Renal cortical epithelial cell (primary cell): ENCODE results near the gene PATZ1. TPM values are rescaled to one million over a fixed set of nuclear protein-coding genes. Genes with fewer than 3 reads are reported as not detected.
A peak's percentile ranks its signal among the peaks of the same experiment; 100 is the strongest.
"Not testable (repeated sequence)": the region's sequence is repeated elsewhere in the genome, so short reads cannot be mapped to it uniquely, and the experiment has no call there.

Experiments
- DNase-seq: peaks from one replicate; pipeline ENCODE4 v3.0.0-alpha.2; 2011; ENCODE audit warnings: low read depth
- total RNA-seq: library from RNA; depleted of rRNA; stranded (reverse); fragments of >200 nt; gene quantifications from 2 replicates; pipeline ENCODE4 v1.2.3, GENCODE V29; 2014

Gene PATZ1
- total RNA-seq, 1 donor from 2014 or later = 19.2 TPM

- DNase-seq = peak; percentile 30
These were observed 2.6 kb downstream of the PATZ1 start for GRCh38 chr22:31343235-31344191.

- DNase-seq = no peak
These were observed 3.6 kb downstream of the PATZ1 start for GRCh38 chr22:31342389-31343140.

DNA sequence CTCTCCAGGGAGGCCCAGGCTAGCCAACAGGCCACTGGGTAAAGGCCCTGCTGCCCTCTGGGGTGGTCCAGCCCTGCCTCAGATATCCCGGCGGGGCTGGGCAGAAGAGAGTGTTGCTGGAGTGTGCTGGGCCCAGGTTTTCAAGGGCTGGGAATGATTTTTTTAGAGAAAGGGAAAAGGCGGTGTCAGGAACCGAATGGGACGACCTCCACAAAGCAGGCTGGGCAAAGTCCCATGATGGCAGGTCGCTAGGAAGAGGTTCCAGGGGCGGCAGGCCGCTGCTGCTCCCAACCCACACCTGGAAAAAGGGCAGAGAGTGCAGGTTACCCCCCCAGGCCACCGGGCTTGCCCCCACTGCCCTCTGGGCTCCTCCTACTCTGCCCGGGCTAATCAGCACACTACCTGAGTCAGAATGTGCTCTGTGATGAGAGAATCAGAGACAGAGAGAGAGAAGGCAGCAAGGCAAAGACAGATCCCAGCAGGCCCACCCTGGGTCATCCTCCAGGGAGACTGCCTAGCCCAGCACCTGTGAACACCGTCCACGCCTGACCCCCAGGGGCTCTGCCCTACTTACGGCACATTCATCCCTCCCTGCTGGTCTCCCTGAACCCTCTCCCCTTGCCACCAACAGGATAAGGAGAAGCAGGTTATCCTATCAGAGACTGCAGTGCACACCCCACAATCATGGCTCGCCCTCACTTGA, 4.6 kb downstream of the PATZ1 start:
- DNase-seq = no peak

DNA sequence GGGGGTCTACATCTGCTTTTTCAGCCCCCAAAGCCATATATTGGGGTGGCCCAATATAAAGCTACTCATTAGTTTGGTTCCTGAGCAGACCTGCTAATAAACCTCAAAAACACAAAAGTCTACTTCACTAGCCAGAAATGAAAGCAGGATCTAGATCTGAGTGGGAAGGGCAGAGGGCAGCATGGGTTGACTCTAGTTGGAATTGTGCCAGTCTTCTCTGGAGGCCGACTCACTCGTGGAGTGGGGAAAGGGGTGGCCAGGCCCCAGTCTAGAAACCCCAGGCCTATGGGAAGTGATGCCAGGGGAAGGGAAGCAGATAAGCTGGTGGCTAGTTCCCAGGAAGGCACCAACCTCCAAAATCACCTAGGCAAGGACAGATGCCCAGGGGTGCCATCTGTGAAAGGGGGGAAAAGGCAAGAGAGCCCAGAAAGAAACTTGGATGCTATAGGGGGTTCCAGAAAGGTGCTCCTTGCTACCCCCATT, 5.3 kb downstream of the PATZ1 start:
- no peak for DNase-seq

GRCh38 chr22:31340360-31340759, 5.8 kb downstream of the PATZ1 start:
- no peak for DNase-seq

- no peak for DNase-seq
These were observed 6.9 kb downstream of the PATZ1 start for GRCh38 chr22:31339148-31339832.

DNA sequence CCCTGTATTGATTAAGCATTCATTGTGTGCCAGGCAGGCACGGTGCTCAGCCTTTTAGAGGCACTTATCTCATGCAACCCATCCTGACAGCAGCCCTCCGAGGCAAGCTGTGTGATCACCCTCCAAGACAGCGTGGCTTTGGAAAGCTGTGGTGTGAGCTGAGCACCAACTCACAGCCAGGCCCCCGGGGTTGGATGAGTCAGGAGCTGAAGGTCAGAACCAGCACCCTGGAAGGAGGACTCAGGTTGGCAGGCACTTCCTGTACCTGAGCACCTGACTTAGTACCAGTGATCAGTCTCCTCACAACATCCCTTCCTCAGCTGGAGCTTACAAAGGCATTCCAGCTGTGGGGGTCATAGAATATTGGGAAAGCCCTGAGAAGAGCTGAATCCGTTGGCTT, 9.0 kb downstream of the PATZ1 start:
- peak; percentile 65 for DNase-seq

DNA sequence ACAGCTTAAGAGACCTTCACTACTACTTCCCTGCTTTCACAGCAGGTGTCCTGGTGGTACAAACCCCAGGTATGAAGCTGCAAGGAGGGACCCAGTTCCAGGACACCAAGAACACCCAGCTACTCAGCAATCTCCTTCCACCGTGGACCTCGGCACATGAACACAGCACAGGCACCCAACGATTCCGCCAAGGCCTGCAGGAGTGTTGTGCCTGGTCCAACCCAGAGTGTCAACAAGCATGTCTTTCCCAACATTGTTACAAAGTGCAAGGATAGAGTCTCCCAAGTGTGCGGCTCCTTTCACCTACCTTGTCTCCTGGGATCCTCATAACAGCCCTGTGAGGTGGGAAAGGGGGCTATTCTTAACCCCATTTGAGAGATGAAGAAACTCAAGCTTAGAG, 11.8 kb downstream of the PATZ1 start:
- DNase-seq = no peak

DNA sequence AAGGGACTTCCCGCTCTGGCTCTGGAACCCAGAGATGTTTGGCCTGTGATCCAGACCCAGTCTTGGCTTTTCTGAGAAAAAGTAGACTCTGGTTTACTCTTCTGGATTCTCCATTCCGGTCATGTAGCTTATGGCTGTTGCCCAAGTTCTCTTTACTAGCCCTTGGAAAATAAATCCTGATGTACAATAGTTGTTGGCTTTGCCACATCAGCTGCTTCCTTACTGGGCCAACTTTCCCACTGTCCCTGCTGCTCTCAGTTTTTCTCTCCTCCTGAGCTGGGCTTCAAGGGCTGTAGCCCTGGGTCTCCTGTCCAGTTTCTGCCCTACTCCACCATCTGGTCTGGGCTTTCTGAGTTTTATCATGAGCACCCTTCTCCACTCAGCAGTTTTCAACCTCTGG, 12.5 kb downstream of the PATZ1 start:
- DNase-seq = no peak

GRCh38 chr22:31332886-31333285, 13.3 kb downstream of the PATZ1 start:
- no peak for DNase-seq

DNA sequence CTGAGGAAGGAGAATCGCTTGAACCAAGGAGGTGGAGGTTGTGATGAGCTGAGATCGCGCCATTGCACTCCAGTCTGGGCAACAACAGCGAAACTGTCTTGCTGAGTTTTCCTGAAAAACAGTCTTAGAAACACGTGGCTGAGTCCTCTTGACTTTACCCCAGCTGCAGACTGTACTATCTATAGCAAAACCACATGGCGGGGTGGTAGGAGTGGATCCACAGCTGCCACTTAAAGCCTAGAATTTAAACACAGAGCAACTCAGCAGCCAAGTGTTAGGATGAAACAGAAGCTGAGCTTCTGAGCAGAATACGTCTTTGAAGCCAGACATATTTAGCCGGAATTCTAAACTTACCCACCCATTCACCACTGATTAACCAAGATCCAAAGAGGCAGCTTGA, 14.1 kb downstream of the PATZ1 start:
- no peak for DNase-seq

DNA sequence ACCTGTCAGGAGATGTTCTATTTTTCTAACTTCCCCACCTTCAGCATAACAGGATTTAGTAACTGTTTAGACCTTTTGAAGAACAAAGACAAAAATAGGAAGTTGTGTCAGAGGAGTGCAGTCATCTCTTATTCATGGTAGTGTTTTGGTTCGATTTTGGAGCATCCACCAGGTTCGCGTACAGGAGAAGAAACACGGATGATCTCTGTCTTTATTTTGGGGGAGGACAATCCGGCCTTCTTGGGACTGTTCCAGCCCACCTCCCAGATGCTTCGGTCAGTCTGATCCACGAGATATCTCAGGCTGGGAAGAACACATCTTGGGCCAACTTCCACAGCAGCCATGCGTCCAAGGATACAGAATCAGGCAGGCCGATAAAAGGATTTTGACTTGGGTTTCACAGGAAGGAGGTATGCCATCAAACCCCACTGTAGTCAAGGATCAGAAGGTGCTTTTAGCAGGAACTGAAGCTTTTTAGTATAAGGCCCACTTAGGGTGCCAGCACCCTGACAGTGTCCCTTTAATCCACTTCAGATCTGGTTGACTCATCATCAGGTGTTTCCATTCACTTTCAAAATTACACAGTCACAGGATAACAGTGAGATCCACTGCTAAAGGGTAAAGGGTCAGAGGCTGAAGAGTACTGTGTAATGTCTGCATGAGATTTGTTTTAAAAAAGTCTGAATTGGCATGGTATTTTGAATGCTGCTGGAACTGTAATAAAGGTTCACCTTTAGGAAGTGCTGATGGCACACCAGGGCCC, 16.5 kb downstream of the PATZ1 start:
- DNase-seq = no peak

- no peak for DNase-seq
These were observed 17.1 kb downstream of the PATZ1 start for GRCh38 chr22:31329029-31329428.

- DNase-seq = no peak
These were observed 17.6 kb downstream of the PATZ1 start for GRCh38 chr22:31328544-31328960.

DNA sequence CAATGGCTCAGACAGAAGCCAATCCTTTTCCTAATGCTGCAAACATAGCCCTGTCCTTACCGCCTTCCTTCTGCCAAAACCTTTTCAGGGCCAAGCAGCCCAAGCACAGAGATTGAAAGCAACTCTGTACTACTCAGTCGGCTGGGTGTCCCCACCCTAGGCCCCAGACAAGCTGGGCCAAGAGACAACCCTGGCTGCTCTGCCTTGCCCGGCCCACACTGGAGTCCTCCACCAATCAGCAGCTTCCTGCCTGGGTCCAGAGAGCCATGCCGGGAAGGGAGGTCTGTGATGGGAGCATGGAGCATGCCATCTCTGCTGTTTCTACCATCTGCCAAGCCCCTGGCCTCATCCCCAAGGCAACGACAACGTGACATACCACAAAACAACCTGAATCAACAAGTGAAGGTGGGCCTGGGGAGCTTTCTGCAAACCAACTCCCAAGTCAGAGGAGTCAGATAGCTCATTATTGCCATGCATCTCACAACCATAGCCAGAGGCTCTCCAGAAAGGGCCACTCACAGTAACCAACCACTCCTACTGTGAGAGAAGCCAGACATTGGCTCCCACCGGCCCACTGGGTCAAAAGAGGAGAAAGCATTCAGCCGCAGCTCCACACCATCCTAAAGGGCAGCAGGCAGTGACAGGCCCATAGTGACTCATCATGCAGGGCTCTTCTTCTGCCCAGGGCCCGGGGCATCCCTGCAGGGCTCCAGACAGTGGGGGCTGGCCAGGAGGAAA, 18.2 kb downstream of the PATZ1 start:
- DNase-seq = no peak

- DNase-seq = no peak
These were observed 19.3 kb downstream of the PATZ1 start for GRCh38 chr22:31326877-31327276.

DNA sequence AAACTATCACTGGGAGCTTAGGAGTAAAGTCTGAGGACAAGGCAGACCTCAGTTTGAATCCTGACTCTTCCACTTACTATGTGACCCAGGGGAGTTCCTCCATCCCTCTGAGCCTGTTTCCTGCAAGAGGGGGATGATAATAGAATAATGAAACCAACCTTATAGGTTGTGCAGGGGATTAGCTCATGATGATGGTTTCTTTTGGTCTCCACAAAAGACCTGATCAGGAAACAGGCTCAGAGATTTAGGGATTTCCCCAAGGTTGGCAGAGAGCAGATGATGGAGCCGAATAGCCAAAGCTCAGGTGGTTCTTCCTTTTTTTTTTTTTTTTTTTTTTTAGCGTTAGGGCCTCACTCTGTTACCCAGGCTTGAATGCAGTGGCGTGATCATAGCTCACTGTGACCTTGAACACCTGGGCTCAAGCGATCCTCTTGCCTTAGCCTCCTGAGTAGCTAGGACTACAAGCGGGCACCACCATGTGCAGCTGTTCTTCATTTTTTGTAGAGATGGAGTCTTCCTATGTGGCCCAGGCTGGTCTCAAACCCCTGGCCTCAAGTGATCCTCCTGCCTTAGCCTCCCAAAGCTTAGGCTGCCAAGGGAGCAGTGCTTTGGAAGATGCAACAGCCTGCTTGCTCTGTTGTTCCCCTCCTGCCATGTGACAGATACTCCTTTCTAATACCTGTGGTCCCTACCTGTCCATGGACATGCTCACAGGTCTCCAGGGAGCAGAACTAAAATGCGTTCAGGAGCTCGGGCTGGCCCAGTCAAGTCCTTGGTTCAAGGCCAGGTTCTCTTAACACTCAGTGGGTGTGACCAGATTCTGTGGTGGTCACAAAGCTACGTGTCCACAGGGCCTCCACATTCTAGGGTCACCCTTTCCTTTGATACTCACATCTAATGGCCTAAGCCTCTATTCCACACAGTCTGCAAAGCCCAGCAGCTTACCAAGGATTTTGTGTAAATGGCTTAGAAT, 22.3 kb downstream of the PATZ1 start:
- no peak for DNase-seq

GRCh38 chr22:31321421-31321820, 24.7 kb downstream of the PATZ1 start:
- no peak for DNase-seq

GRCh38 chr22:31314220-31314619, 31.9 kb downstream of the PATZ1 start:
- not testable (repeated sequence) for DNase-seq
